HUES6 (cell line): ENCODE results near the gene FAM124B.

Experiments
- H3K27ac ChIP-seq: 2 replicates; pipeline ENCODE4 v1.7.0; 2013; ENCODE audit warnings: low read depth, mild to moderate bottlenecking, low read length, inconsistent platforms
- H3K27me3 ChIP-seq: 2 replicates; pipeline ENCODE4 v1.6.1; 2013; ENCODE audit warnings: low read length; ENCODE audit not compliant: control insufficient read depth, insufficient read depth
- H3K36me3 ChIP-seq: 2 replicates; pipeline ENCODE4 v1.6.1; 2013; ENCODE audit warnings: low read length; ENCODE audit not compliant: control insufficient read depth, insufficient read depth
- H3K4me1 ChIP-seq: 2 replicates; pipeline ENCODE4 v1.6.1; 2013; ENCODE audit warnings: low read length; ENCODE audit not compliant: control insufficient read depth, insufficient read depth
- H3K4me3 ChIP-seq: 2 replicates; pipeline ENCODE4 v1.5.1; 2013; ENCODE audit warnings: low read depth, low read length
- H3K9ac ChIP-seq: one replicate; pipeline ENCODE4 v1.6.1; 2013; ENCODE audit warnings: mild to moderate bottlenecking, low read length
- H3K9me3 ChIP-seq: 2 replicates; pipeline ENCODE4 v1.6.1; 2013; ENCODE audit warnings: low read depth, low read length; ENCODE audit not compliant: control insufficient read depth, insufficient read depth

FAM124B gene

DNA sequence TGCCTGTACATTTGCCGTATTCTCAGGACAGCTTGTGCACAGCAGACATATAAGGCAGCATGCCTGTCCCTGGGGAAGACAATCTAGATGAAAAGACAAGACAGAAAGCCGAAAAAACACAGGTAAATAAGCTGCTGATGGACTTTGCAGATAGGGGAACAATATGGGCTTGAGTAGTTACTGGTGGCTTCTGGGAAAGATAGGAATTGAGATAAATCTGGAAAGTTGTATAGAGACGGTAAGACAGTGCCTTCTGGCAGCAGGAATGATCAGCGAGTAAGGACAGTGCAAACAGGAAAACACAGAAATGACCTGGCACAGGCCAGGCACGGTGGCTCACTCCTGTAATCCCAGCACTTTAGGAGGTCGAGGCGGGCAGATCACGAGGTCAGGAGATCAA is 70.2 kb downstream of the FAM124B start:
- Histone ChIP-seq H3K4me3 (no peak overlapping the region), H3K27me3 (no peaks in the 10 kb centered on the region), H3K27ac (no peak overlapping the region), H3K9me3 (no peaks in the 10 kb centered on the region), H3K9ac (no peak overlapping the region), H3K4me1 (no peaks in the 10 kb centered on the region), H3K36me3 (no peaks in the 10 kb centered on the region)

DNA sequence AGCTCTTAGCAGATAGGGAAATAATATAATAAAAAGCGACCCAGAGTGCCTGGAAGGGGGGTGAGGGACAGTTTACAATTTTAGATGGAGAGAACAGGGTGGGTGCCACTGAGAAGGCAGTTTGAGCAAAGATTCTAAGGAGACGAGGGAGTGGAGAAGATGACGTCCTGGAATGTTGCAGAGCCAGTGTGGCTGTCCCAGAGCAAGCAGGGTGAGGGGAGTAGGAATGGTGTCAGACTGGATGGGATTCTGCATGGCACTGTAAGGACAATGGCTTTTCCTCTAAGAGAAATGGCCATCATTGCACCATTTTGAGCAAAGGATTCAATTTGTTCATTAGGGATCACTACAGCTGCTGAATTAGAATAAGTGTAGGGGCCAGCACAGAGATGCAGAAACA is 73.1 kb downstream of the FAM124B start:
- Histone ChIP-seq H3K9ac (no peak overlapping the region), H3K9me3 (no peaks in the 10 kb centered on the region), H3K4me3 (no peak overlapping the region)

More for the DNA sequence above, 73.1 kb downstream of the FAM124B start:
- Histone ChIP-seq H3K27me3 (no peaks in the 10 kb centered on the region), H3K36me3 (no peaks in the 10 kb centered on the region), H3K4me1 (no peaks in the 10 kb centered on the region), H3K27ac (no peak overlapping the region)
